H1 (cell line): ENCODE data around the gene LMX1A.

Experiments used
- RFX5 ChIP-seq: IDR thresholded peaks from 2 replicates; pipeline ENCODE4 v1.6.1; 2011; ENCODE audit warnings: low read depth, low read length, improper control_type of control experiment, borderline replicate concordance
- TAF1 ChIP-seq: IDR thresholded peaks from 2 replicates; pipeline ENCODE4 v1.6.1; 2011; ENCODE audit warnings: mild to moderate bottlenecking, low read depth, low read length
- TF ChIP-seq, protein P1 (sequence below), 3 experiments: IDR thresholded peaks; 1 replicate in 2 of 3; 2 replicates in 1 of 3; pipeline versions ENCODE4 v1.5.1 to v1.6.1; 2011; ENCODE audit warnings: low read length in 3 of 3, mild to moderate bottlenecking in 3 of 3, inconsistent platforms in 2 of 3, low read depth in 1 of 3, moderate library complexity in 1 of 3; ENCODE audit not compliant: insufficient read depth in 1 of 3; ENCODE audit errors: control extremely low read depth in 1 of 3

DNA sequence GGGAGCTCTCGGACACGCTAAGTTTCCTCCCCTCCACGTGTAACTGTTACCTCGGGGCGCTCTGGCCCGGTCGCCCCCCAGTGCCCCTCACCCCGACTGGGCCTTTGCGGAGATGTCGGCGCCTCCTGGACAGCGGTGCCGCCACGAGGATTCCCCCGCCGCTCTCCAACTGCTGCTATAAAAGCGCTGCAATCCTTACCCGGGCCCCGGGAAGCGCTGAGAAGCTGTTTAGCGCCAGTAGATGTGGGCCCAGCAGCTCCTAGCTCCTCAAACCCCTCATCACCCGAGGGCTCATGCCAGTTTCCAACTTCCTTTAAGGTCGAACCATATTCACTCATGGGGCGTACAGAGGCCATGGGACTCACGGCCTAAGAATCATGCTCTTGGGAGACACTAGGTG, 361 bp upstream of the LMX1A start:
- TF ChIP-seq RFX5 (no peak), TAF1 (no peak)
- TF ChIP-seq, protein P1, sequence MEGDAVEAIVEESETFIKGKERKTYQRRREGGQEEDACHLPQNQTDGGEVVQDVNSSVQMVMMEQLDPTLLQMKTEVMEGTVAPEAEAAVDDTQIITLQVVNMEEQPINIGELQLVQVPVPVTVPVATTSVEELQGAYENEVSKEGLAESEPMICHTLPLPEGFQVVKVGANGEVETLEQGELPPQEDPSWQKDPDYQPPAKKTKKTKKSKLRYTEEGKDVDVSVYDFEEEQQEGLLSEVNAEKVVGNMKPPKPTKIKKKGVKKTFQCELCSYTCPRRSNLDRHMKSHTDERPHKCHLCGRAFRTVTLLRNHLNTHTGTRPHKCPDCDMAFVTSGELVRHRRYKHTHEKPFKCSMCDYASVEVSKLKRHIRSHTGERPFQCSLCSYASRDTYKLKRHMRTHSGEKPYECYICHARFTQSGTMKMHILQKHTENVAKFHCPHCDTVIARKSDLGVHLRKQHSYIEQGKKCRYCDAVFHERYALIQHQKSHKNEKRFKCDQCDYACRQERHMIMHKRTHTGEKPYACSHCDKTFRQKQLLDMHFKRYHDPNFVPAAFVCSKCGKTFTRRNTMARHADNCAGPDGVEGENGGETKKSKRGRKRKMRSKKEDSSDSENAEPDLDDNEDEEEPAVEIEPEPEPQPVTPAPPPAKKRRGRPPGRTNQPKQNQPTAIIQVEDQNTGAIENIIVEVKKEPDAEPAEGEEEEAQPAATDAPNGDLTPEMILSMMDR (IDR thresholded peaks at IDR 0.05; ENCODE audit: control extremely low read depth in 1 of 3, insufficient read depth in 1 of 3, low read depth in 1 of 3, low read length in 3 of 3), result no peak
